Thoracic aorta (tissue), 2 donors: ENCODE results near the gene PSAP. TPM values are rescaled to one million over a fixed set of nuclear protein-coding genes. Genes with fewer than 3 reads are reported as not detected.

Experiments used
- ATAC-seq: fragments of 150-250 bp; one replicate; pipeline ENCODE4 v1.8.0; 2017; ENCODE audit warnings: low read depth; ENCODE audit not compliant: insufficient number of reproducible peaks, low FRiP score
- DNase-seq: peaks from one replicate; pipeline ENCODE4 v3.0.0-alpha.2; 2020; ENCODE audit warnings: low spot score
- H3K27ac ChIP-seq, 2 donors: fragments of 200-600 bp; sonication (generic); 1 replicate in 1 of 2; 2 replicates in 1 of 2; pipeline ENCODE4 v1.5.1; 2016; ENCODE audit warnings: mild to moderate bottlenecking in 2 of 2, moderate library complexity in 2 of 2
- H3K27me3 ChIP-seq: fragments of 200-600 bp; sonication (generic); replicated peaks from 2 replicates; pipeline ENCODE4 v1.6.0; 2016; ENCODE audit warnings: mild to moderate bottlenecking; ENCODE audit not compliant: insufficient read depth
- H3K36me3 ChIP-seq: fragments of 200-600 bp; sonication (generic); one replicate; pipeline ENCODE4 v1.5.1; 2016
- H3K4me1 ChIP-seq, 2 donors: fragments of 200-600 bp; sonication (generic); 1 replicate in 1 of 2; 2 replicates in 1 of 2; pipeline versions ENCODE4 v1.5.1 to v1.6.0; 2016; ENCODE audit warnings: low read depth in 2 of 2, mild to moderate bottlenecking in 1 of 2; ENCODE audit not compliant: control insufficient read depth in 1 of 2
- H3K4me3 ChIP-seq: fragments of 200-600 bp; sonication (generic); 2 replicates; pipeline ENCODE4 v1.5.1; 2016; ENCODE audit warnings: mild to moderate bottlenecking
- H3K9me3 ChIP-seq: fragments of 200-600 bp; sonication (generic); 2 replicates; pipeline ENCODE4 v1.5.1; 2016
- CTCF ChIP-seq: fragments of 200-600 bp; sonication (generic); IDR thresholded peaks from one replicate; pipeline ENCODE4 v1.5.1; 2019; ENCODE audit warnings: antibody characterized with exemption
- total RNA-seq, 2 donors: library from RNA; depleted of rRNA; stranded (reverse); fragments of >200 nt; gene quantifications; one replicate each; pipeline versions ENCODE4 v1.1.0 to v1.2.3, GENCODE V29; 2016

PSAP gene
- total RNA-seq, 2 donors from 2014 or later, result 1,091 to 1,135 TPM

GRCh38 chr10:71893258-71893815 lies 42.3 kb upstream of the PSAP start:
- no peak for TF ChIP-seq CTCF
- Histone ChIP-seq H3K27me3 (no peaks in the 10 kb centered on the region), H3K4me1 (peaks cover 4 to 6% of the 10 kb centered on the region in 2 donors), H3K4me3 (no peak overlapping the region), H3K27ac (no peak overlapping the region), H3K9me3 (no peaks in the 10 kb centered on the region), H3K36me3 (no peaks in the 10 kb centered on the region)
- DNase-seq (no peak), ATAC-seq (no peak)

GRCh38 chr10:71891437-71891836 lies 40.4 kb upstream of the PSAP start:
- Histone ChIP-seq H3K4me3 (no peak overlapping the region), H3K4me1 (peaks cover 9 to 11% of the 10 kb centered on the region in 2 donors), H3K9me3 (no peaks in the 10 kb centered on the region), H3K27me3 (no peaks in the 10 kb centered on the region), H3K36me3 (no peaks in the 10 kb centered on the region), H3K27ac (no peak overlapping the region)
- no peak for TF ChIP-seq CTCF
- ATAC-seq, result no peak
- no peak for DNase-seq

GRCh38 chr10:71889388-71889987 lies 38.4 kb upstream of the PSAP start:
- ATAC-seq, result no peak
- no peak for TF ChIP-seq CTCF
- Histone ChIP-seq H3K4me3 (peak overlapping the region; percentile 73), H3K9me3 (no peaks in the 10 kb centered on the region), H3K27ac (peak overlapping the region; percentile 1 to 42), H3K4me1 (peaks cover 9 to 11% of the 10 kb centered on the region in 2 donors), H3K27me3 (no peaks in the 10 kb centered on the region), H3K36me3 (no peaks in the 10 kb centered on the region)
- DNase-seq, result no peak

GRCh38 chr10:71888623-71889387 lies 37.8 kb upstream of the PSAP start:
- Histone ChIP-seq H3K9me3 (no peaks in the 10 kb centered on the region), H3K27me3 (no peaks in the 10 kb centered on the region), H3K4me1 (peaks cover 9 to 11% of the 10 kb centered on the region in 2 donors), H3K36me3 (no peaks in the 10 kb centered on the region), H3K4me3 (peak overlapping the region; percentile 73), H3K27ac (peak overlapping the region; percentile 42 to 53)
- TF ChIP-seq CTCF, result no peak
- ATAC-seq (peak; percentile 71), DNase-seq (peak; percentile 57)

- no peaks in the 10 kb centered on the region for H3K36me3 ChIP-seq
- TF ChIP-seq CTCF, result no peak
- H3K9me3 ChIP-seq, result no peaks in the 10 kb centered on the region
- H3K27ac ChIP-seq, result peak overlapping the region; percentile 42 to 53
- peaks cover 9 to 11% of the 10 kb centered on the region in 2 donors for H3K4me1 ChIP-seq
- no peak for DNase-seq
- peak overlapping the region; percentile 73 for H3K4me3 ChIP-seq
- no peak for ATAC-seq
- H3K27me3 ChIP-seq, result no peaks in the 10 kb centered on the region
These were observed 37.2 kb upstream of the PSAP start for GRCh38 chr10:71888248-71888622.
